ELR (cell line): ENCODE results near the gene LDLR.
A peak's percentile ranks its signal among the peaks of the same experiment; 100 is the strongest.
"Not testable (repeated sequence)": the region's sequence is repeated elsewhere in the genome, so short reads cannot be mapped to it uniquely, and the experiment has no call there.

Source experiments
- DNase-seq: peaks from one replicate; pipeline ENCODE4 v3.0.0-alpha.2; 2015; ENCODE audit warnings: low read depth

Gene LDLR

DNA sequence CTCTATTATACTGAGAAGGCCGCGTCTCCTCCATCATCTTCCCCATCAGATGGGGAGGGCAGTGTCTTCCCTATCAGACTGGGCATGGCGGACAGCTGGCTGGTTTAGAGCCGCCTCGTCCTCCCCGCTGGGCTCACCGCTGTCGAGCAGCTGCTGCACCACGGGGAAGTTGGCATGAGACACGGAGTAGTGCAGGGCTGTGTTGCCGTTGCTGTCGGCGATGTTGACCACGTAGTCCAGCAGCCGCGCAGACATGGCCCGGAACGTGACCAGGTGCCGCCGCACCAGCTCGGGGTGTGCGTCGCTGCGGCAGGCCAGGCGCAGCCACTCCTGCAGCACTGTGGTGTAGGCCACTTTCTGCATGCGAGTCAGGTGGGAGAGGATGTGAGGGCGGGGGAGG, 85.1 kb downstream of the LDLR start:
- DNase-seq = no peak

- DNase-seq = no peak
These were observed 86.7 kb downstream of the LDLR start for GRCh38 chr19:11175920-11176319.

GRCh38 chr19:11176466-11177193, 87.4 kb downstream of the LDLR start:
- DNase-seq = peak; percentile 33

DNA sequence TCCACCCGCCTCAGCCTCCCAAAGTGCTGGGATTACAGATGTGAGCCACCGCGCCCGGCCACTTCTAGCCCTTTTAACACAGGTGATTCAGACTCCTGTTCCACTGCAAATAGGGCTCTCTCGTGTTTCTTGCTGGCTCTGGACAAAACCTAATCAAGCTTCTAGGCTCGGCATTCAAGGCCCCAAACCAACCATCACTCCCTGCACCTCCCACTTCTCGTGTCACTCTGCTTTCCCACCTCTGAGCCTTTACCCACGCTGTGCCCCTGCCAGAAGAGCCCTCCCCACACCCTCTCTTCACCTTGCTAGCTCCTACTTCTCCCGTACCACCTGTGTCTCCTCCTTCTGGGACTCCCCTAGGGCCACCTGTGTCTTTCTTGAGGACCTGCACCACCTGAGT, 88.3 kb downstream of the LDLR start:
- DNase-seq = no peak

DNA sequence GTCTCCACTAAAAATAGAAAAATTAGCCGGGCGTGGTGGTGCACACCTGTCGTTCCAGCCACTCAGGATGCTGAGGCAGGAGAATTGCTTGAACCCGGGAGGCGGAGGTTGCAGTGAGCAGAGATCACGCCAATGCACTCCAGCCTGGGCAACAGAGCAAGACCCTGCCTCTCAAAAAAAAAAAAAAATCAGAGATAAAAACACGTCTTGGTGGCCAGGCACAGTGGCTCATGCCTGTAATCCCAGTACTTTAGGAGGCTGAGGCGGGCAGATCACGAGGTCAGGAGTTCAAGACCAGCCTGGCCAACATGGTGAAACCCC, 89.8 kb downstream of the LDLR start:
- DNase-seq = not testable (repeated sequence)

DNA sequence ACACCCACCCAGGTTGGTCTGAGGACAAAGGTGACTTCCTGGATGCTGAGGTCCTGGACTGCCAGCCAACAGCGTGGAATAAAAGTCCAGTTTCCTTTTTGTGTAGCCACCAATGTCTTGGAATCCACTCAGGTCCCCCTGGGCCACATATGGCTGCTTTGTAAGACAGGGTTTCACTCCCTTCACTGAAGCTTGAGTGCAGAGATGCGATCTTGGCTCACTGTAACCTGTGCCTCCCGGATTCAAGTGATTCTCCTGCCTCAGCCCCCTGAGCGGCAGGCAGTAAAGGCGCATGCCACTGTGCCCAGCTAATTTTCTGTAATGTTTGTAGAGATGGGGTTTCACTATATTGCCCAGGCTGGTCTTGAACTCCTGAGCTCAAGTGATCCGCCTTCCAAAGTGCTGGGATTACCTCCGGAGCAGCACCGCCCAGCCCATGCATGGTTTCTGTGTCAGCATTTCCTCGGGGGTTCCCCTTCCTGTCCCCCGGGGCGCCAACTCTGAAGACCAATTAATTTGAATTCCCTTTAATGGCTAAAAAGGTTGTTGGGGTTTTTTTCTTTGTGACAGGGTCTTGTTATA, 90.5 kb downstream of the LDLR start:
- DNase-seq = no peak

DNA sequence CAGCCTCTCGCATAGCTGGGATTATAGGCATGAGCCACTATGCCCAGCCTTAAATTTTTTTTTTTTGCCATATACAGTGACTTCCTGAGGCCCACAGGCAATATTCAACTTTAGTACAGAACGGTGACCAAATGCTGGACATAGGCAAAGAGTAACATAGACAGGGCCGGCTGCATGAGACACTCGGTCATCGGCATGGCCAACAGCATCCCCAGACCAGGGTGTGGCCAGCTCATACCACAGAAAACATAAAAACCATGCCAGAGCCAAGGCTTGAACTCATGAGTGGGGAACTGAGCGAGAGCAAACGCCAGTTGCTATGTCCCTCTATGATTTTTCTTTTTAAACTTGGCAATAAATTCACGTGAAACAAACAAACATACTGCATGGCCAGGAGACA, 91.1 kb downstream of the LDLR start:
- DNase-seq = no peak

DNA sequence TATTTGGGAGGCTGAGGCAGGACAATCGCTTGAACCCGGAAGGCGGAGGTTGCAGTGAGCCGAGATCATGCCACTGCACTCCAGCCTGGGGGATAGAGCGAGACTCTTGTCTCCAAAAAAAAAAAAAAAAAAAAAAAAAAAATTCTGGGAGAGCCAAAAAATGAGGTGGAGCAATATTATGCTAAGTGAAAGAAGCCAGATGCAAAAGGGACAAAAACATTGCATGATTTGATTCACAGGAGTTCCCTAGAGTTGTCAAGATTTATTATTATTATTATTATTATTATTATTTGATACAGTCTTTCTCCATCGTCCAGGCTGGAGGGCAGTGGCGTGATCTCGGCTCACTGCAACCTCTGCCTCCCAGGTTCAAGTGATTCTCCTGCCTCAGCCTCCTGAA, 91.7 kb downstream of the LDLR start:
- not testable (repeated sequence) for DNase-seq

- DNase-seq = no peak
These were observed 92.2 kb downstream of the LDLR start for GRCh38 chr19:11181488-11181887.
